HG02759 (cell line): ENCODE data around the gene ABCA3.
A peak's percentile ranks its signal among the peaks of the same experiment; 100 is the strongest.

Source experiments
- ATAC-seq: cut with Tn5 transposase; IDR thresholded peaks from one replicate; pipeline ENCODE4 v1.9.1; 2021; ENCODE audit warnings: mild to moderate bottlenecking, moderate library complexity; ENCODE audit not compliant: unreplicated experiment

Gene ABCA3

DNA sequence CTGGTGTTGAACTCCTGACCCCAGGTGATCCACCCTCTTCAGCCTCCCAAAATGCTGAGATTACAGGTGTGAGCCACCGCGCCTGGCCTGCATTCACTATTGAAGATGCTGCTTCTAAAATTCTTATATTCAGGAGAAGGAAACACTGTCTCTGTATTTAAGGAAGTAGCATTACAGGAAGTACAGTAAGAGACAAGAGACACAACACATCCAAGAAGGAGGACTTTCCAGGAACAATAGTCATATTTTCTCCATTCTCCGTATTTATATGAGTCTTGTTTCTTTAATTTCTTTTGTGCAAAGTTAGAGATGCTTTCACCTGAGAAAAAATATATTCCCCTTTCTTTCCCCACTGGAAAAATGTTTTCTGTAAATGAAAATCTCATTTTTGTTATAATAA lies 18.3 kb upstream of the ABCA3 start:
- no peak for ATAC-seq

DNA sequence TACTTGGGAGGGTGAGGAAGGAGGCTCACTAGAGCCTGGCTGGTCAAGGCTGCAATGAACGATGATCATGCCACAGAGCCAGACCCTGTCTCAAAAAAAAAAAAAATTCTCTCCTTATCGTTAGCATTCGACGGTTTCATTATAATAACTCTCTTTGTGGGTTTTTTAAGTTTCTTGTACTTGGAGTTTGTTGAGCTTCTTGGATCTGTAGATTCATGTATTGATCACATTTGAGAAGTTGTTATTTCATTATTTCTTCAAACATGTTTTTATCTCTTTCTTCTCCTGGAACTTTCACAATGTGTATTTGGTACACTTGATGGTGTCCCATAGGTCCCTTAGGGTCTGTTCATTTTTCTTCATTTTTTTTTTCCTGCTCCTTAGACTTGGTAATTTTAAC lies 16.8 kb upstream of the ABCA3 start:
- ATAC-seq = no peak

DNA sequence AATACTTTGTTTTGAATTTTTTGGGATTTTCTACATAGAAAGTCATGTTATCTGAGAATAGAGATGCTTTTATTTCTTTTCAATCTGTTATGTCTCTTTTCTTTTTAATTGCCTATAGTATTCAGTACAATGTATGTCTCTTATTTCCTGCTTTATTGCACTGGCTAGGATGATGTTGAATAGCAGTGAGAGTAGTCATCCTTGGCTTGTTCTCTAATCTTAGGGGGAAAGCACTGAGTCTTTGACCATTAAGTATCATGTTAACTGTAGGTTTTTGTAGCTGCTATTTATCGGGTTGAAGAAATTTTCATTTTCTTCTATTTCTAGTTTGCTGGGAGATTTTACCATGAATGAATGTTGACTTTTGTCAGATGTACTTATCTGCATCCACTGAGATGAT lies 10.0 kb upstream of the ABCA3 start:
- no peak for ATAC-seq

DNA sequence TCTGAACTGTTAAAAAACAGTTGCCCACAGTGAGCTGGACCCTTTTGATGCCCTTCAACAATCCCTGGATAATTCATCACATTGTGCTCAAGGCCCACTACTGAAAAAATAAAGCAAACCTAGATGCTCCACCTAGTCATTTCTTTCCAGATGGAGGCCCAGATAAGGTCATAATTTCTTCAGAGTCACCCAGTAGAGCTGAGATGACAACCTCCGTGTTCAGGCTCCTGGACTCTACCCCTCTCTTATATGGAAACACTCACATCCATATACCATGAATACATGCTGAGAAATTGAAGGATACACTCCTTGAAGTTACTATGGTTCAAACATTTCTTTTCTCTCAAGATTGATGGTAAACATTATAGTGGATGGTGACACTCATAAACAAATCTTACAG lies 2.7 kb upstream of the ABCA3 start:
- no peak for ATAC-seq

DNA sequence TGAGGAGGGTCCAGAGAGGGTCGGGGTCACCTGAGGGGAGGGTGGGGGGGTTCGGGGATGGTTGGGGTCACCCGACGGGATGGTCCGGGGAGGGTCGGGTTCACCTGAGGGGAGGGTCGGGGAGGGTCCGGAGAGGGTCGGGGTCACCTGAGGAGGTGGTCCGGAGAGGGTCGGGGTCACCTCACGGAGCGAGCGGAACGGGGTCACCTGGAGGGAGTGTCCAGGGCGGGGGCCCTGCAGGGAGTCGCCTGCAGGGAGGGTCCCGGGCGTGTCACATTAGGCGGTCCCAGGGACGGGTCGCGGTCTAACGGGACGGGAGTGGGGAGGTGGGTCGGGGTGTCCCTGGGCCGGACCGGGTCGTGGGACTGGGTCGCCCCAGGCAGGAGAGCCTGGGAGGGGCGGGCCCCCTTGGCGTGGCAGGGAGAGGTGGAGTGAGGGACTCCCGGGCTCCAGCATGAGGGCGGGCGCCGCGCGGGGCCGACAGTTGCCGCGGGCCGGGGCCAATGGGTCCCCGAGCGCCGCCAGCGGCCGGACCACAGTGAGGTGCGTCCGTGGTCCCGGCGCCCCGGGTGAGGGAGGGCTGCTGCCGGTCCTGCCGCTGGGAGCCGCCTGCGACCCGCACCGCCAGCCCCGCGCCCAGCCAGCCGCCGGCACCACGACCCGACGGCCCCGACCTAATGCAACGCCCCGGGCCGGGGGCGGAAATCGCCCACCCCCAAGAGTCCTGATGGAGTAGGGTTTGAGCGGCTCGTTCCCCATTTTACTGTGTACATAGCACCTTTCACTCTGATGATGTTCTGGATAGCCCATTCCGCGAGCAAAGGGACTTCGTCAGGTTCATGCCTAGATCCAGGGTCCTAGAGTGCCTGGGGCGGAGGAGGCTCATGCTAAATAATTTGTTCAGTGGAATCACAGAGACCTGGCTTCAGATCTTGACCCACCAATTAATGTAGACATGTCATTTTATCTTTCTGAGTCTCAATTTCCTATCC lies 1.2 kb upstream of the ABCA3 start:
- ATAC-seq = no peak

DNA sequence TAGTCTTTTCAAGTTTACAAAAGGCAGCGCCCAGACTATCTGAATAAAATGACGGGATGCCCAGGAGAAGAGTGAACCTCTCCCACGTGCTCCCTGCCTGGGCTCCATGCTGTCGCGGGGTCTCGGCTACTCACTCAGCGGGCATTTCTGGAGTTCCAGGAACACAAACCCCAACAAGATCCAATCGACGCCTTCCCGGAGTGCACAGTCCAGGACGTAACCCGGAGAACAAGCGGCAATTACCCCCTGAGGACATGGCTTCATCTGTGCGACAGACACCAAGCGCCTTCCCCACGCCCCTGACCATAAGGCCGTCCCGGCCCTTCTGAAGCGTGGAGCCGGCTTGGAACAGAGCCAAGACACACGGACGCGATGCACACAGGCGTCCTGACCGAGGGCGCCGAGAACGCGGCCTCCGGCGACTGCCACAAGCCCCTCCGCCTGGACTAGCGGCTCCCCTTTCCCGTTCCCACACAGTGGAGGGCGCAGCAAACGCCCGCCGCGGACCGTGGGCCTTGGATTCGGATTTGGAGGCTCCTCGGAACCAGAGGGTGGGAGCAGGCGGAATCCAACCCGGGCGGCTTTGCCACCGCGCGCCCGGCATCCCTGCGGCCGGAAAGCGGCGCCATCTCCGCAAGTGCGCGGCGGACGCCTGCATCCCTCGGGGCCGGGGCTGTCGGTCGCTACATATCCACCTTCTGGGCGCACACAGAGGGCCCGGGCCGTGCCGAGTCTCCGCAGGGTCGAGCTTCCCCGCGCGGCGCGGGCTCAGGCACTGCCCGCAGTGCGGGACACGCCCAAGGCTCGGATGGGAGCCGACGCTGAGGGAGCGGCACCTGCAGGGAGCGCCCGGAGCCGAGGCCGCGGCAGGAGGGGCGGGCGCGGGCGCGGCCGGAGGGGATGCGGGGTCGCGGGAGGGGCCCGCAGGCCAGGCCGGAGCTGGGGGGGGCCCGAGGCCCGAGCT lies 725 bp downstream of the ABCA3 start:
- peak; percentile 38 for ATAC-seq

DNA sequence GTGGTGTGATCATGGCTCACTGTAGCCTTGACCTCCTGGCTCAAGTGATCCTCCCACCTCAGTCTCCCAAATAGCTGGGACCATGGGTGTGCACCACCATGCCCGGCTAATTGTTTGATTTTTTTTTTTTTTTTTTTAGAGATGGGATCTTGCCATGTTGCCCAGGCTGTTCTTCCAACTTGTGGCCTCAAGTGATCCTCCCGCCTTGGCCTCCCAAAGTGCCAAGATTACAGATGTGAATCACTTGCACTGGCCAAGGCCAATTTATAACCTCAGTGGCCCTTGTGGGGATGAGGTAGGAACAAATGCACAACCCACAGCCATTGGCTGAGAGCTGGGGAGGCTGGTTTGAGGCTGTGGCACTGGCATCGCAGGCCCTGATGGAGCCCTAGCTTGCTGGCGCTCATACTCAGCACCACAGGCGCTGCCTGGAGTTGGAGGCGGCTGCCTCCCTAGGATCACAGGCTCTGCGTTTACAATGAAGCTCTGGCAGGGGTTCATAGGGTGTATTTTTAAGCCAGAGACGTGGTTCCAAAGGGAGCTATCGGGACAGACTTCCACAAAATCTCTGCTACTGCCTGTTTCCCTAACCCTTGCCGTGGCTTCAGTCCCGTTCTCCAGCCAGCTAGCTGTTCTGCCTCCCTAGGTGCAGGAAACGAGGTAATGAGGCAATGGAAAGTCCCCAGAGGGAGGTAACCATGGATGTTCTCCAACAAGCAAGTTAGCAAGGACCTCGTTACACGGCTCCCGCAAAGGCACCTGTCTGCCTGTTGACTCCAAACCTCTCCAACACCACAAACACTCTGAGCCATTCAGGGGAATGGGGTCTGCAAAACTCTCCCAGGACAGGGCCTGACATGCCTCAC lies 2.9 kb downstream of the ABCA3 start:
- no peak for ATAC-seq

DNA sequence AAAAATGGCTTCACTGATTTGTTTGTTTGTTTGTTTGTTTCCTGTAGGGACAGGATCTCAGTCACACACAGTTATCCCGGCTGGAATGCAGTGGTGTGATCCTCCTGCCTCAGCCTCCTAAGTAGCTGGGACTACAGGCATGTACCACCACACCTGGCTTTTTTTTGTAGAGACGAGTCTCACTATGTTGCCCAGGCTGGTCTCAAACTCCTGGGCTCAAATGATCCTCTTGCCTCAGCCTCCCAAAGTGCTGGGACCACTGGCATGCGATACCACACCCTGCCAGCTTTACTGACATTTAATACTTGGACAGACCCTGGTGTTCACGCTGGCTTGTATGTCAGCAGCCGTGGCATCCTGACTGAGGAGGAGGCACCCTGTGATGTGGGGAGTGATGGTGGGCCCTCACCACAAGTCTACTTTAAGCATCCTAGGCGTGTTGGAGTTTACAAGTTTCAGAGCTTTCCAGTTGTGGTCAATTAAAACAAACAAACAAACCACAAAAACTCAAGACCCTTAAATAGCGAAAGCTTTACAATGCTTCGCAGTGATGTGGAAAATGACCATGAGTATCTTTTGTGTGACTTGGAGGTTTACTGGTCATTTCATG lies 5.1 kb downstream of the ABCA3 start:
- ATAC-seq = no peak

DNA sequence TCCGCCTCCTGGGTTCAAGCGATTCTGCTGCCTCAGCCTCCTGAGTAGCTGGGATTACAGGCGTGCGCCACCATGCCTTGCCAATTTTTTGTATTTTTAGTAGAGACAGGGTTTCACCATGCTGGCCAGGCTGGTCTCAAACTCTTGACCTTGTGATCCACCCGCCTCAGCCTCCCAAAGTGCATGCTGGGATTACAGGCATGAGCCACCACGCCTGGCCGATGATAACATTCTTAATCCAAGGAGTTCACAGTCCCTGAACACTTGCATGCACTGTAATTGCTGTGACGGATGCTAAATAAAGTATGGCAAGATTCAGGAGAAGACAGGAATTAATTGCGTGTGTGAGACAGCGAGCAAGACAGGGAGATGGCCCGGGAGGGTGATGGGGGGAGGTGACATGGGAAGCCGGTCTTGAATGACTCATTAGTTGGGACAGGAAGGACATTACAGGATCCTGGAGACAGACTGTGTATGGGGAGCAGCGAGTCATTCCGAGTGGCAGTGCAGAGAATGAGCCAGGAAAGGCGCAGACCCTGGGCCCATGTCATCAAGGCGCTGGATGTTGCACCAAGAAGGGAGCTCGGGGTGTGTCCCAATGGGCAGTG lies 6.7 kb downstream of the ABCA3 start:
- ATAC-seq = no peak

DNA sequence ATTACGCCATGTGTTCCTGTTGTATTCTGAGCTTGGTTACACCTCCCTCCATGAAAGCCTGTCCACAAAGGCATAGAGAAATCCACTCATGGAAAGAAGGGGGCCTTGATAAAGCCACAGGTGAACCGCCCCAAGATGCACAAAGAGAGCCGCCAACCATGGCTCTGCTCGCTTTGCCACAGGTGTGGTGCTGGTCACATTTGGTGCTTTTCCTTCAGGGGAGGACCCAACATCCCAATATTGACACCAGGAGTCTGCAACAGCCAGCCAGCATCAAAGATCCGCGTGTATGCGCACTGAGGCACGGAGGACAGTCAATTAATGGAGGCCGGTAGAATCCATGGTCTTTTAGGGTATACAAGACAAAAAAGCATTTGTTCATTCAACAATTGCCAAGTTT lies 7.3 kb downstream of the ABCA3 start:
- no peak for ATAC-seq

DNA sequence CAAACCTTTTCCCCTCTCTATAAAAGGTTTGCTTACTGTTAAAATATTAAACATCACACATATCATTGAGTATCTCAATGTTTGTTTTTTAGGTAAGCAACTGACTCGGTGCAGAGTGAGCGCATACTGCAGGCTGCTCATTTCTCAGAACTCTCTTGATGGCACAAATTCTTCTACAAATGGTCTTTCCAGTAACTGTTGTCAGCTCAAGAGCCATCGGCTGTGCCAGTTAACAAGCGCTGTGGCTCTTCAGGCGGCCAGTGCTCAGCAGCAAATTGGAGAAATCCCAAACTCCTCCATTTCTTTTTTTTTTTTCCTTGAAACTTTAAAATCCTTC lies 8.6 kb downstream of the ABCA3 start:
- ATAC-seq = no peak

DNA sequence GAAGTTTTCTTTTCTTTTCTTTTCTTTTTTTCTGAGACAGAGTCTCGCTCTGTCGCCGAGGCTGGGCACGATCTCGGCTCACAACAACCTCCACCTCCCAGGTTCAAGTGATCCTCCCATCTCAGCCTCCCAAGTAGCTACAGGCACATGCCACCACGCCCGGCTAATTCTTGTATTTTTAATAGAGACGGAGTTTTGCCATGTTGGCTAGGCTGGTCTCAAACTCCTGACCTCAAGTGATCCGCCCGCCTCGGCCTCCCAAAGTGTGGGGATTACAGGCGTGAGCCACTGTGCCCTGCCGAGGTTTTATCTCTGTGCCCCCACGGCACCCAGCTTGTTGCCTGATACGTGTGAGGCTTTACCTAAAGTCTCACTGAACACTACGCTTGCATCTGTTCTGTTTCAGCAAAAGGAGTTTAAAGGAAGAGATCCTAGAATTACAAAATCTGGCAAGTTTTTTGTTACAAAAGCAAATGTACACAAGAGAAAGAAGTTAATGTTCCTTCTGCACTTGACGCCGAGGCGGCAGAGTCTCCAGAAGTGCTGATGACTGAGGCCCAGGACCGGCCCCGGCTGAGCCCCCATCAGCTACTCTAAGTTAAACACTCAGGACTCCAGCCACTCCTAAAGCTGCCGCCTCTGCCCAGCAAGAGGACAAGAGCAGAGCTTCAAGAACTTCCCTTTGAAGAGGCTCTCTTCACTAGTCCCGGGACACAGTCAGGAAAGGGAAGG lies 9.2 kb downstream of the ABCA3 start:
- no peak for ATAC-seq

DNA sequence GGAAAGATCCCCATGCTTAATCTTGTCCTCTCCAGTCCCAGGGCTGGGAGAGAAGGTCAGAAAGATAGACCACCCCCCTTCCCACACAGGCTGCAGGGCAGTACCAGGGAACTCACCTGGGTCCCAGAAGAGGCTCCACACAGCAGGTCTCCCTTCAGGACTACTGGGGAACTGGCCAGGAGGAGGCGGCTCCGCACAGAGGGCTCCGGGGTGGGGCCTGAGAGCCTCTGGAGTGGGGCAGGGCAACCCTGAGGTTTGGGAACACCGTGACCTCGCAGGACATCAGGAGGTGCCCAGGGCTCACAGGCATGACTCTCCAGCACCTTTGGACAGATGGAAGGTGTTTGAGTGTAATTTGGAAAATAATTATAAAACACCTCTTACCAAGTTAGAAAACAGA lies 11.0 kb downstream of the ABCA3 start:
- no peak for ATAC-seq

DNA sequence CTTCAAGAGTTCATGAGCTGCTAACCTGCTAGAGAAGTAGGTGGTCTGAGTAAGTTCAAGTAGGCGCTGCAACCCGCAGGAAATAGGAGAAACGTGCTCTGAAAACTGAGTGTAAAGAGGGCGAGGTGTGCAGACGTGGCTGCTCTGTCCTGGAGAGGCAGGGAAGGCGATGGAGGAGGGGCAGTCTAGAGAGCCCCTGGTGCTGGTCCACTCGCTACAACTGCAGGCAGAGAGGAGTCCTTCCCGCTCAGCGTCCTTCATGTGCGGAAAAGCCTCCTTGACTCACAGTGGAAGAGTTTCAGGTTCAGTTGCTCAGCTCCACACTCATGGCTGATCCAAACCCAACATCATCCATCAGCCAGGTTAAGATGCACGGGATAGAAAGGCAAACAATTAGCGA lies 12.1 kb downstream of the ABCA3 start:
- no peak for ATAC-seq

DNA sequence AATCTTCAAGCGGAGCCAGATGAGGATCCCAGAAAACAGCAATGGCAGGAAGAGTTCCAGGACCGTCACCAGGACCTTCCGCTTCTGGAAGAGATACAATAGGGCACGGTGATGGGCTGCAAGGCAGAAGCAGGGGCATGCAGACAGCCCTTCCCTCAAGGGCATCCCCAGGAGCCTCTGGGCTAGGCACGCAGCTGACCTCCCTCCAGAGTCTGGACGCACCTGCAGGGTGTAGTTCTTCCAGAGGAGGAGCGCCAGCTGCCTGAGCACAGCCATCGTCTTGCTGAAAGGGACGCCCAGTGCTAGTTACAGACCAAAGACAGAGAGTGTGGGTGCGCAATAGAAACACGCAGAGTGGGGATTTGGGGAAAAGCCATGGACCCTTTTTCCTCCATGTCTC lies 14.3 kb downstream of the ABCA3 start:
- ATAC-seq = no peak

DNA sequence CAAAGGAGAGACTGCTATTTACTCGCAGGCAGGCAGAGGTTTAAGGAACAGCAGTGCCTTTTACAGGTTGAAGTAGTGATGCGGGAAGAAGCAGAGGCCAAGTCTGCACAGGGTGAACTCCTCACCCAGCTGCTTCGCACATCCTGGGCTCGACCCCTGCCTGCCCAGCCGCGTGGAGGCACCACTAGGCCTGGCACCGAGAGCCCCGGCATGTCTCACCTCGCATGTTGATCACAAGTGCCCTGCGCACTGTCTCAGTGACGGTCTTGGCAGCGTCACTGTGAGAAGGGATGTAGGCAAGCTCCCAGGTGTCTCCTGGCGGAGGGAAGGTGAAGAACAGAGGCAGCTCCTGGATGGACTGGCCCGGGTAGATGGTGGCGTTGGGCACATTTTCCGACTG lies 14.7 kb downstream of the ABCA3 start:
- ATAC-seq = no peak

DNA sequence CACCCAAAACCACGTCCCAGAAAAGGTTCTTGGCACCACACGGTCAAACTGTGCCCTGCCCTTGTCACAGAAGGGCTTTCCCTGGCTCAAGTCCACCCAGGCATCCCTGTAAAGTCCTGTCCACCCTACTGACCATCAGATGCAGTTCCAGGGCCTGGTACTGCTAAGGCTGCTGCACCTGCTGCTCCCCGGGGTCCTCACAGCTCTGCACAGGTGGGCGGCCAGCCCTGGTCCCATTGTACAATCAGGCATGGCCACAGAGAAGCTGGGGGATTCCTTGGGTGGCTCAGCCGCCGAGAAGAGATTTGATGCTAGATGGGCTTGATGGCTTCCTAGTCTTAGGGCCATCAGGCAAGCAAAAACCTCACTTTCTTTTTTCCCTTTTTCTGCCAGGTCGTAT lies 15.3 kb downstream of the ABCA3 start:
- no peak for ATAC-seq

DNA sequence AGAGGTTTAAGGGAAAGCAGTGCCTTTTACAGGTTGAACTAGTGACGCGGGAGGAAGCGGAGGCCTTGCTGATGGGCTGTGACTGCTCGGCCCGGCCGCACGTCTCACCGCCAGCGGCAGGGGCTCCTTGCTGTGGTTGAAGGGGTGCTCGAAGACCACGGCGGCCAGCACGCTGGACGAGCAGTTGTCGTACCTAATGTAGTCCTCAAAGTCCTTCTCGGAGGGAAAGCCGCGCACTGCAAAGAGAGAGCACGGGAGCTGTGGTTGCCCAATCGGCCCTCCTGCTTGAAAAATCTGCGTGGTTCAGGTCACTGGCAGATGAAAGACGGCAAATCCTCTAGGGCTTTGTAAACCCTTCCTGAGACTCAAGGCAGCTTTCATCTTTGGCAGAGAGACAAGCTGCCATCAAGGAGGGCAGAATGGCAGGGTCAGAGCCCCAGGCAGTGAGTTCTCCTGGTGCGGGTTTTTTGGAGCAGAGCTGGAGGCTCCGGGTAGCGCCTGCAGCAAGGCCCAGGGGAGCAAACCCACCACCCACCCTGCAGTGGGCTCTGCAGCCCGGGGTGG lies 16.1 kb downstream of the ABCA3 start:
- ATAC-seq = no peak

DNA sequence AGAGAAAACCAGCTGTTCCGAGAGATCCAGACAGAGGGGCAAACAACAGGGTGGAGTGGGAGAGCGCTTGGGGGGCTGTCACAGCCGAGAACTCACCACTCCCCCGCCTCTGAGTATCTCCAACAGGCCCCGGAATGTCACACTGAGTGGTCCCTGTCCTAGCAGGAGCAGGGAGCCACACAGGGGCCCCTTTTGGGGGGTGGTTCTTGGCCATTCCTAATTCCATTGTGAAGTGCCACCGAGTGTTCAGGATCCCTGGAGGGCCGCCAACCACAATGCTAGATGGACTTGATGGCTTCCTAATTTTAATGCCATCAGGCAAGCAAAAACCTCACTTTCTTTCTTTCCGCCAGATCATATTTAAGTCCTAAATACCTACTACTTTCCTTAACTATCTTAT lies 16.8 kb downstream of the ABCA3 start:
- ATAC-seq = no peak
